DOHH2 (cell line): ENCODE measurements around the gene TRMT1L.

Experiments used
- H3F3A ChIP-seq: fragments of 200-600 bp; sonication (generic), shearing (Covaris generic); 2 replicates; pipeline ENCODE4 v1.6.0; 2016; ENCODE audit warnings: antibody characterized with exemption, mild to moderate bottlenecking; ENCODE audit not compliant: control insufficient read depth, insufficient read depth
- H3K27ac ChIP-seq: fragments of 200-600 bp; sonication (generic); 2 replicates; pipeline ENCODE4 v1.5.1; 2014; ENCODE audit warnings: low read depth, mild to moderate bottlenecking, low read length, moderate library complexity
- H3K27me3 ChIP-seq: fragments of 200-600 bp; sonication (generic); 2 replicates; pipeline ENCODE4 v1.6.1; 2014; ENCODE audit warnings: mild to moderate bottlenecking, low read length, mixed read lengths; ENCODE audit not compliant: control insufficient read depth
- H3K36me3 ChIP-seq: fragments of 200-600 bp; sonication (generic); 2 replicates; pipeline ENCODE4 v1.6.1; 2014; ENCODE audit warnings: mild to moderate bottlenecking, low read length, moderate library complexity, mixed read lengths; ENCODE audit not compliant: control insufficient read depth
- H3K4me1 ChIP-seq: fragments of 200-600 bp; sonication (generic); 2 replicates; pipeline ENCODE4 v1.6.1; 2014; ENCODE audit warnings: mild to moderate bottlenecking, low read length, mixed read lengths; ENCODE audit not compliant: control insufficient read depth
- H3K4me2 ChIP-seq: fragments of 200-600 bp; sonication (generic); 2 replicates; pipeline ENCODE4 v1.6.0; 2014; ENCODE audit warnings: mild to moderate bottlenecking, low read length, moderate library complexity
- H3K4me3 ChIP-seq: fragments of 200-600 bp; sonication (generic); 2 replicates; pipeline ENCODE4 v1.5.1; 2014; ENCODE audit warnings: mild to moderate bottlenecking, low read length, mixed read lengths
- H3K79me2 ChIP-seq: fragments of 200-600 bp; sonication (generic); 2 replicates; pipeline ENCODE4 v1.6.1; 2014; ENCODE audit warnings: mild to moderate bottlenecking, low read length, mixed read lengths; ENCODE audit not compliant: control insufficient read depth
- H3K9me2 ChIP-seq: fragments of 200-600 bp; sonication (generic); replicated peaks from 2 replicates; pipeline ENCODE4 v1.6.1; 2014; ENCODE audit warnings: mild to moderate bottlenecking, low read length, mixed read lengths; ENCODE audit not compliant: control insufficient read depth
- H3K9me3 ChIP-seq: fragments of 200-600 bp; sonication (generic); 2 replicates; pipeline ENCODE4 v1.6.1; 2014; ENCODE audit warnings: antibody characterized with exemption, low read length, mixed read lengths; ENCODE audit not compliant: control insufficient read depth, insufficient read depth
- H4K20me1 ChIP-seq: fragments of 200-600 bp; sonication (generic); 2 replicates; pipeline ENCODE4 v1.6.0; 2014; ENCODE audit warnings: low read depth, mild to moderate bottlenecking, antibody characterized with exemption, low read length, moderate library complexity; ENCODE audit not compliant: control insufficient read depth, insufficient read depth
- CTCF ChIP-seq: fragments of 200-600 bp; sonication (generic); IDR thresholded peaks from one replicate; pipeline ENCODE4 v1.5.1; 2014; ENCODE audit warnings: antibody characterized with exemption, mild to moderate bottlenecking, low read depth, low read length; ENCODE audit not compliant: poor library complexity, severe bottlenecking
- EZH2phosphoT487 ChIP-seq: fragments of 200-600 bp; sonication (generic); IDR thresholded peaks from 2 replicates; pipeline ENCODE4 v1.6.1; 2017; ENCODE audit warnings: borderline replicate concordance, mild to moderate bottlenecking, antibody characterized with exemption, low read length, moderate library complexity, mixed read lengths

Gene TRMT1L

GRCh38 chr1:185074307-185074706 is 82.4 kb downstream of the TRMT1L start:
- Histone ChIP-seq H3K79me2 (peaks cover 90% of the 10 kb centered on the region), H3K4me1 (no peaks in the 10 kb centered on the region)

GRCh38 chr1:185073725-185074124 is 83.0 kb downstream of the TRMT1L start:
- no peaks in the 10 kb centered on the region for H3K4me1 ChIP-seq
- H3K4me3 ChIP-seq = no peak overlapping the region
- H3K27ac ChIP-seq = no peak overlapping the region
- H4K20me1 ChIP-seq = no peaks in the 10 kb centered on the region
- H3K4me2 ChIP-seq = no peak overlapping the region
- H3K27me3 ChIP-seq = no peaks in the 10 kb centered on the region
- no peaks in the 10 kb centered on the region for H3K36me3 ChIP-seq
- peaks cover 89% of the 10 kb centered on the region for H3K79me2 ChIP-seq
- H3K9me2 ChIP-seq = no peaks in the 10 kb centered on the region
- TF ChIP-seq CTCF = no peak
- no peak for TF ChIP-seq EZH2phosphoT487
- H3F3A ChIP-seq = no peaks in the 10 kb centered on the region
- H3K9me3 ChIP-seq = no peaks in the 10 kb centered on the region

More at GRCh38 chr1:185074307-185074706, 82.4 kb downstream of the TRMT1L start:
- no peaks in the 10 kb centered on the region for H3K9me3 ChIP-seq
- no peaks in the 10 kb centered on the region for H3K9me2 ChIP-seq
- H3F3A ChIP-seq = no peaks in the 10 kb centered on the region
- H3K36me3 ChIP-seq = no peaks in the 10 kb centered on the region
- H3K27me3 ChIP-seq = no peaks in the 10 kb centered on the region
- no peaks in the 10 kb centered on the region for H4K20me1 ChIP-seq
- H3K4me3 ChIP-seq = no peak overlapping the region
- no peak for TF ChIP-seq CTCF
- no peak for TF ChIP-seq EZH2phosphoT487
- no peak overlapping the region for H3K27ac ChIP-seq
- no peak overlapping the region for H3K4me2 ChIP-seq

- Histone ChIP-seq H3K36me3 (no peaks in the 10 kb centered on the region), H3K4me1 (no peaks in the 10 kb centered on the region), H3K4me3 (no peak overlapping the region), H3F3A (no peaks in the 10 kb centered on the region), H3K4me2 (no peak overlapping the region), H3K9me3 (no peaks in the 10 kb centered on the region), H4K20me1 (no peaks in the 10 kb centered on the region), H3K9me2 (no peaks in the 10 kb centered on the region), H3K79me2 (peaks cover 86% of the 10 kb centered on the region), H3K27me3 (no peaks in the 10 kb centered on the region), H3K27ac (no peak overlapping the region)
- TF ChIP-seq EZH2phosphoT487 = no peak
- no peak for TF ChIP-seq CTCF
Observed at GRCh38 chr1:185070051-185070450, 86.7 kb downstream of the TRMT1L start.
